HG02852 (cell line): Measurements from ENCODE around the gene BATF.

ENCODE experiments used
- ATAC-seq: cut with Tn5 transposase; IDR thresholded peaks from one replicate; pipeline ENCODE4 v1.9.1; 2021; ENCODE audit warnings: mild to moderate bottlenecking, moderate library complexity; ENCODE audit not compliant: unreplicated experiment

BATF gene

GRCh38 chr14:75499084-75499875 is 23.0 kb upstream of the BATF start:
- peak; percentile 62 for ATAC-seq

- ATAC-seq, result no peak
Observed at GRCh38 chr14:75501080-75501479, 21.2 kb upstream of the BATF start.

- no peak for ATAC-seq
Observed at GRCh38 chr14:75504411-75504810, 17.9 kb upstream of the BATF start.

DNA sequence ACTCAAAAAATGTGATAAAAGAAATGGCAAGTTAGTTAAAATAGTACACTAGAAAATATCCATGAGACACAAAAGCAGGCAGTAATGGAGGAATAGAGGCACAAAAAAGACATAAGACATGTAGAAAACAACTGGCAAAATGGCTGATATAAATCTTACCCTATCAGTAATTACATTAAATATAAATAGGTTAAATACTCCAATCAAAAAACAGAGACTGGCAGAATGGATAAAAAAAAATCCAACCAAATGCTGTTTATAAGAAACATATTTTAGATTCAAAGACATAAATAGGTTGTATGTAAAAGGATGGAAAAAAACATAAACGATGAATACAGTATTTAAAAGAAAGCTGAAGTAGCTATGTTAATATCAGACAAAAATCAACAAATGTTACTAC is 15.3 kb upstream of the BATF start:
- no peak for ATAC-seq

GRCh38 chr14:75510547-75510946 is 11.7 kb upstream of the BATF start:
- ATAC-seq, result no peak

- ATAC-seq, result no peak
Observed at GRCh38 chr14:75511201-75511600, 11.1 kb upstream of the BATF start.

- peak; percentile 44 for ATAC-seq
Observed at GRCh38 chr14:75513911-75514672, 8.2 kb upstream of the BATF start.

DNA sequence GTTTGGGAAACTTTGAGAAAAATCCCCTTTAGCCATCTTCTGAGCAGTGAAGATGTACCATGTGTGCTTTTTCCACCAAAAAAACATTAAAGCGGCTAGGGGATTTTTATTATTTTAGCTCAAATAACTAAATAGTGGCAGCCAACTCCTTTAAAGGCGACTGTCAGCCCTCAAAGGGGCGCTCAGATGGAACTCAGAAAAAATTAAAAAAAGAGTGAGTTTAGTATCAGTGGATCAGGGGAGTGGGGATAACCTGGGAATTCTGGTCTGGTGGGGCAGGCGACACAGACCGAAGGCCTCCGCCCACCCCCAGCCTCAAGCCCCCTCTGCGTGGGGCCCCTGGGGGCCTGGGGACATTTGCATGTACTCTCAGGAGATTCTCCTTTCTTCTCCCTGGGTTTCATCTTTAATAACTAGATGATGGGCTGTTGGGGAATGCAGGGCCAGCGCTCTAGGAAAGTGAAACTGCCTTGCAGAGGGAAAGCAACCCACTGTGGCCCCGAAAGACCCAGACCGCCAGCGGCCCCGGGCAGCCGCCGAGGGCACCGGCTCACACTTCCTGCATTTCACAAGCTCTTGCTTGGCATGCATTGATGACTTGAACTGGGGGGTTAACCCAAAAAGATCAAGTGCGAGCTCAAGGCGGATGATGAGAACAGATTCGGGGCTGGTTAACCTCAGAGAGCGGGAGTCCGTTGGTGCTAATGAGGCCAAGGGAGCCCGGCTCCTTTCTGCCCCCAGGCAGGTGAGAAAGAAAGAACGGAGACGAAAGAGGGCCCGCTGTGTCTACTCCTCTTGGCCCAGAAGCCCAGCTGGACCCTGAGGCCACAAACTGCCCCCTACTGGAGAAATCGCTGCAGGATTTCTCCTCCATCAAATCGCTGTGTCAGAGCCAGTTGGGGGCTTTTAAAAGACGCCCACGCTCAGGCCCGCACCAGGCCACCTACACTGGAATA is 7.3 kb upstream of the BATF start:
- peak; percentile 44 for ATAC-seq

GRCh38 chr14:75515629-75515996 is 6.7 kb upstream of the BATF start:
- ATAC-seq, result peak; percentile 49

- ATAC-seq, result no peak
Observed at GRCh38 chr14:75518625-75519024, 3.6 kb upstream of the BATF start.

GRCh38 chr14:75519394-75519793 is 2.9 kb upstream of the BATF start:
- ATAC-seq, result no peak

- no peak for ATAC-seq
Observed at GRCh38 chr14:75519826-75520728, 2.2 kb upstream of the BATF start.

- ATAC-seq, result no peak
Observed at GRCh38 chr14:75520852-75521251, 1.4 kb upstream of the BATF start.

DNA sequence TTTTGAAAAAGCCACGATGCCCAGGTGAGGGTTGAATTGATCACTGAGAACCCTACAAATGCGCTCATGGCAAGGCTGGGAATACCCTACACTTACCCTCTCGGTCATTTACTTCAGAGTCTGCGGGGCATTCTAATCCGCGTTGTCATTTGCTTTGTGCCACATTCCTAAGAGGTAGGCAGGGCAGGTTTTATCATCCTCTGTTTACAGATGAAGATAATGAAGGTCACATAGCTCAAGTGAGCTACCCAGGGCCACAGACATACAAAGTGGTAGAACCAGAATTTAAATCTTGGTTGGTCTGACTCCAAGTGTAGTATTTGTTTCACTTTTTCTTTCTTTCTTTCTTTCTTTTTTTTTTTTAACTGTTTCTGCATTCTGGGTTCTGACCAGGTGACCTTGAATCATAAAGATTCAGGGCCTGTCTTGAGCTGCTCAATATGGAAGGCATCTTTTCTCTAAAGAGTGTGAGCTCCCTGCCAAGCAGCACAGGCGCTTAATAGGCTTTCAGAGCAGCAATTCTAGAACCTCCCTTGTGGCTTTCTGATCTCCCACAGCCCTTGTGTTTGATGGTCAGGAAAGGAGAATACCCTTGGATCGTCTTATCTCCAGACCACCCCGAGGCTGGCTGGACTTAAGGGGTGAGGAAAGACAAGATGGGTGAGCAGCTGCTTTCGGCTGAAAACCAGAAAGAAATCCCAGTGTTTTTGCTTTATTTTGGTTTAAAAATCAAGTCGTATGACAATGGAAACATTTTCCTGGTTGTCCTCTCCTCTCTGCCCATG is 662 bp upstream of the BATF start:
- ATAC-seq, result peak; percentile 27

DNA sequence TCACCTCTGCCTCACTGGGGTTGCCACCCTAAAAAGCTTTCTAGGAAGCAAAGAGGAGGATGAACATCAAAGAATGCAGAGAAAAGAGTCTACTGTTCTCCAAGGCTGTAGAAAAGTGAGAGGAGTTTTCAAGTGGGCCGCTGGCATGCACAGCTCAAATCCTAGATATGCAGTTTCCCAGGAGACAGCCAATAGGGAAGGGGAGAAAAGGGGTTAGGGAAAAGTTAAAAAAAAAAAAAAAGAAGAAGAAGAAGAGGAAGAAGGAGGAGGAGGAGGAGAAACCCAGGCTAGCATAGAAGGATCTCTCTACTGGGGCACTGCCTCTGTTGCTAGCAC is 682 bp downstream of the BATF start:
- ATAC-seq, result no peak

DNA sequence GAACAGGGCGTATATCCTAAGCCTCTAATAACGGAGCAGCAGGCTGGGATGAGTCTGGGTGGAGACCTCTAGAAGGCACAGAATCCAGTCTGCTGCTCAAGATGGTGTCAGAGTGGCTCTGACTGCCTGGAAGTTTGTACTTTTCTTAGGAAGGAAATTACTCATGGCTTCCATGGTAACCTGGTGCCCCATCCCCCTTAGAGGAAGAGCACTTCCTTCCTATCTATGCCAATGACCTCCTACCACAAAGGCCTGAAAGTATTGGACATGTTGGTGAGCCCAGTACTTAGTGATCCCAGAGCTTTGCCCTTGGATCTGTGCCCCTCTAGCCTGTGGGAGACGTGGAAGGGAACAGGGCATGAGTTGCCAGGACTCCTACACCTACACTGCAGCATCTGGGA is 1.5 kb downstream of the BATF start:
- no peak for ATAC-seq

DNA sequence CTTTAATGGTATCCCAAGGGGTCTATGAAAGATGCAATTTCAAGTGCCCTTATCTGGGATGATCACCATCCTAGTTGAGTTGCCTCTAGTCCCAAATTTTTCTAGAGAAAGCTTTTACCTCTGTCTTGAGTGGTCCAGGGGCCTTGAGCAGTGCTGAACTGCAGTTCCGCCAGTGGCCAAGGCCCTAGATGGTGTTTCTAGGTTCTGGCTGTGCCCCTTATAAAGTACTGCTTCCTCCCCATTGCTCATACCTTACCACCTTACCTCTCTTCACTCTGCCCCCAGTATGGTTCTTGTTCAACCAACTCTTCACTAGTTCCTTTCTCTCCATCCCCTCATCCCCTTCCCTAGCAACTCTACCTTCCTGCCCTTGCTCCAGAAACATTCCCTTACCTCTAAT is 3.7 kb downstream of the BATF start:
- no peak for ATAC-seq

DNA sequence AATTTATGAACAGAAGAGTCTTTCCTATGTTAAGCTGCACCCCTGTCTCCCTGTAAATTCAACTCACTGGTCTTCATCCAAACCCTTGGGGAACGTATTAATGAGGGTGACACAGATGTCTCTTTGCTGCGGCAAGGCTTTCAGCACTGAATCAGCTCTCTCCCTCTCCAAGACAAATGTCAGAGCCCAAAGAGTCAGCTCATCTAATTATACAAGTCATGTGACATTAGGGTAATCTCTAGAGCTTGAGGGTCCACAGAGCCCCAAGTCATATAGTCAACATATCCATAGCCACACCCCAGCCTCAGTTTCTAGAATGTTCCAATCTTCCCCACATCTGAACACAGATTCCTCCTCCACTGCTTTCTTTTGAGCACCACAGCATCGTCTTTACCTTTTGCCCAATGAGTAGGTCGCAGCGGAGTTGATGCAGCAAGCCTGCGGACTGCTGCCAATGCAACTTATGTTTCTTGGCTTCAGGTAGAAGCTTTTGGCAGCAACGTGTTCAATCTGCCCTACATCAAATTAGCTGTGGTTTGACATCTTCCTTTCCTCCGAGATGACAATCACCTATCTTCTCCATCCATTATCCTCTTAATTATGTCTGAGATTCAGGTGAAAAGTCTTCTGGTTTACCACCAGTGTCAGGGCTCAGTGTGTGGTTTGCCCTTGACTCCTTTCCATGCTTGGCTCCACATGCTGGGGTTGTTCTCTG is 5.3 kb downstream of the BATF start:
- no peak for ATAC-seq

- no peak for ATAC-seq
Observed at GRCh38 chr14:75531256-75531655, 9.0 kb downstream of the BATF start.
